Measurements from ENCODE around the gene TRMT112. TPM values are rescaled to one million over a fixed set of nuclear protein-coding genes. Genes with fewer than 3 reads are reported as not detected.

TRMT112 gene
- total and polyA plus RNA-seq, 10 of the 15 experiments (the other 5 are each of a cell fraction or from before 2014, with no cell fraction given), result 212 to 455 (median 308) TPM

DNA sequence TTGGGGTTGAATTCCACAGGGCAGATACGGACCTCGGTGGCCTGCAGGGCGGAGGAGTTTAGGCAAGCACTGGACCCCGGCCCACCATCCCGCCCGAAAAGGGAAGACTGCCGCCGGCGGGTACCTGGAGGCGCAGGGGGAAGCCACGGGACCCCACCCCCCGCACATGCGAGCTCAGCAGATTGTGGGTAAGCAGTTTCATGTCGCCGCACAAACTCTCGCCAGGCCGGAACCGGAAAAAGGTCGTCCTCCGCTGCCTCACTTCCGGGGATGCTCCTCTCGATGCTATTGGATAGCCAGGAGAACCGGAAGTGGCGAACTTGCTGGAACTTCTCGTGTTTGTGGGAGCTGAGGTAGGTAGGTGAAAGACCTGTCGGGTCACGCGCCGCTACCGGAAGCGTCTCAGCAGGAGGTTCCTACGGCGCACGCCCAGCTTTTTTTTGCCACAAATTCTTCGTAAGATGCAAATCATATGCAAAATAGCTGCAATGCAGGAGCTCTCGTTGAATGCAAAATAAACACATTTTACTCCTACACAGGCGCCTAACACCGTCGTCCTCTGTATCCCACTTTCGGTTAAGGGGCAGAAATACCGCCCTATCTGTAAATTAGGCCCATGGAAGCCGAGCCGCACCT, at the start of gene TRMT112 (continued):
- no peak for TF ChIP-seq EZH2 (IDR thresholded peaks at IDR 0.05; ENCODE audit: borderline replicate concordance, control insufficient read depth, low read depth, low read length)
- TF ChIP-seq RCOR1 (conservative IDR thresholded peaks at IDR 0.05; ENCODE audit: low read depth, low read length), result 0 out of 2 replicates have a peak, but pooled peaks have one; percentile 37
- TF ChIP-seq MEF2A (IDR thresholded peaks at IDR 0.05; ENCODE audit: insufficient read depth, low read depth, low read length), result 0 out of 2 replicates have a peak, but pooled peaks have one; percentile 3
- no peak for TF ChIP-seq CBX5 (IDR thresholded peaks at IDR 0.05; ENCODE audit: low read depth)
- 0 out of 2 replicates have a peak, but pooled peaks have one; percentile 14 for TF ChIP-seq LARP7 (IDR thresholded peaks at IDR 0.05)
- peak; percentile 5; the same call in 1 of the 2 replicates for TF ChIP-seq TCF12 (IDR thresholded peaks at IDR 0.05; ENCODE audit: low read depth, low read length)
- TF ChIP-seq RFX5 (IDR thresholded peaks at IDR 0.05; ENCODE audit: low read depth, low read length), result no peak
- peak; percentile 28; the same call in 1 of the 2 replicates for TF ChIP-seq MTA2 (IDR thresholded peaks at IDR 0.05; ENCODE audit: low read depth)
- no peak for TF ChIP-seq NFXL1 (IDR thresholded peaks at IDR 0.05; ENCODE audit: borderline replicate concordance)
- TF ChIP-seq MYC (IDR thresholded peaks at IDR 0.05; ENCODE audit: insufficient read depth, insufficient read length, insufficient replicate concordance, low read length, severe bottlenecking), result peak; percentile 46
- TF ChIP-seq CREB1 (IDR thresholded peaks at IDR 0.05; ENCODE audit: low read depth), result peak; percentile 94
- TF ChIP-seq ZZZ3 (IDR thresholded peaks at IDR 0.05; ENCODE audit: control insufficient read depth, insufficient read length, low read depth), result no peak
- peak; percentile 61 for TF ChIP-seq ZNF687 (IDR thresholded peaks at IDR 0.05)
- TF ChIP-seq, protein P1, sequence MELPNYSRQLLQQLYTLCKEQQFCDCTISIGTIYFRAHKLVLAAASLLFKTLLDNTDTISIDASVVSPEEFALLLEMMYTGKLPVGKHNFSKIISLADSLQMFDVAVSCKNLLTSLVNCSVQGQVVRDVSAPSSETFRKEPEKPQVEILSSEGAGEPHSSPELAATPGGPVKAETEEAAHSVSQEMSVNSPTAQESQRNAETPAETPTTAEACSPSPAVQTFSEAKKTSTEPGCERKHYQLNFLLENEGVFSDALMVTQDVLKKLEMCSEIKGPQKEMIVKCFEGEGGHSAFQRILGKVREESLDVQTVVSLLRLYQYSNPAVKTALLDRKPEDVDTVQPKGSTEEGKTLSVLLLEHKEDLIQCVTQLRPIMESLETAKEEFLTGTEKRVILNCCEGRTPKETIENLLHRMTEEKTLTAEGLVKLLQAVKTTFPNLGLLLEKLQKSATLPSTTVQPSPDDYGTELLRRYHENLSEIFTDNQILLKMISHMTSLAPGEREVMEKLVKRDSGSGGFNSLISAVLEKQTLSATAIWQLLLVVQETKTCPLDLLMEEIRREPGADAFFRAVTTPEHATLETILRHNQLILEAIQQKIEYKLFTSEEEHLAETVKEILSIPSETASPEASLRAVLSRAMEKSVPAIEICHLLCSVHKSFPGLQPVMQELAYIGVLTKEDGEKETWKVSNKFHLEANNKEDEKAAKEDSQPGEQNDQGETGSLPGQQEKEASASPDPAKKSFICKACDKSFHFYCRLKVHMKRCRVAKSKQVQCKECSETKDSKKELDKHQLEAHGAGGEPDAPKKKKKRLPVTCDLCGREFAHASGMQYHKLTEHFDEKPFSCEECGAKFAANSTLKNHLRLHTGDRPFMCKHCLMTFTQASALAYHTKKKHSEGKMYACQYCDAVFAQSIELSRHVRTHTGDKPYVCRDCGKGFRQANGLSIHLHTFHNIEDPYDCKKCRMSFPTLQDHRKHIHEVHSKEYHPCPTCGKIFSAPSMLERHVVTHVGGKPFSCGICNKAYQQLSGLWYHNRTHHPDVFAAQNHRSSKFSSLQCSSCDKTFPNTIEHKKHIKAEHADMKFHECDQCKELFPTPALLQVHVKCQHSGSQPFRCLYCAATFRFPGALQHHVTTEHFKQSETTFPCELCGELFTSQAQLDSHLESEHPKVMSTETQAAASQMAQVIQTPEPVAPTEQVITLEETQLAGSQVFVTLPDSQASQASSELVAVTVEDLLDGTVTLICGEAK (IDR thresholded peaks at IDR 0.05; ENCODE audit: borderline replicate concordance), result peak; percentile 98
- peak; percentile 81 for TF ChIP-seq ZNF384 (IDR thresholded peaks at IDR 0.05; ENCODE audit: borderline replicate concordance, low read depth, low read length)
- peak; percentile 79 for TF ChIP-seq CBFB (IDR thresholded peaks at IDR 0.05; ENCODE audit: low read depth)
- TF ChIP-seq CREM (IDR thresholded peaks at IDR 0.05; ENCODE audit: low read depth), result peak; percentile 88
- TF ChIP-seq, protein P2, sequence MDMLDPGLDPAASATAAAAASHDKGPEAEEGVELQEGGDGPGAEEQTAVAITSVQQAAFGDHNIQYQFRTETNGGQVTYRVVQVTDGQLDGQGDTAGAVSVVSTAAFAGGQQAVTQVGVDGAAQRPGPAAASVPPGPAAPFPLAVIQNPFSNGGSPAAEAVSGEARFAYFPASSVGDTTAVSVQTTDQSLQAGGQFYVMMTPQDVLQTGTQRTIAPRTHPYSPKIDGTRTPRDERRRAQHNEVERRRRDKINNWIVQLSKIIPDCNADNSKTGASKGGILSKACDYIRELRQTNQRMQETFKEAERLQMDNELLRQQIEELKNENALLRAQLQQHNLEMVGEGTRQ (IDR thresholded peaks at IDR 0.05; ENCODE audit: borderline replicate concordance, low read depth, low read length), result peak; percentile 73
- TF ChIP-seq PAX8 (IDR thresholded peaks at IDR 0.05), result no peak
- peak; percentile 27; the same call in 1 of the 2 replicates for TF ChIP-seq DPF2 (IDR thresholded peaks at IDR 0.05)
- TF ChIP-seq NFIC (IDR thresholded peaks at IDR 0.05; ENCODE audit: low read depth, low read length), result peak; percentile 64; the same call in 1 of the 2 replicates
- no peak for TF ChIP-seq STAT3 (IDR thresholded peaks at IDR 0.05; ENCODE audit: low read depth, low read length)
- no peak for TF ChIP-seq ZBED1 (IDR thresholded peaks at IDR 0.05; ENCODE audit: borderline replicate concordance)

Data from GM12878 (cell line).